Loucy (cell line): ENCODE results near the gene EMILIN3.

Source experiments
- H2AFZ ChIP-seq: fragments of 200-600 bp; sonication (generic); 2 replicates; pipeline ENCODE4 v1.6.0; 2016; ENCODE audit warnings: antibody characterized with exemption, mild to moderate bottlenecking, low read length, moderate library complexity
- H3F3A ChIP-seq: fragments of 200-600 bp; 2 replicates; pipeline ENCODE4 v1.6.0; 2016; ENCODE audit warnings: antibody characterized with exemption, low read depth, mild to moderate bottlenecking
- H3K27me3 ChIP-seq: fragments of 200-600 bp; sonication (generic); 2 replicates; pipeline ENCODE4 v1.6.1; 2014; ENCODE audit warnings: low read length, mild to moderate bottlenecking; ENCODE audit not compliant: insufficient read depth, poor library complexity, severe bottlenecking
- H3K36me3 ChIP-seq: fragments of 200-600 bp; sonication (generic); 2 replicates; pipeline ENCODE4 v1.6.1; 2016; ENCODE audit warnings: low read length; ENCODE audit not compliant: insufficient read depth
- H3K4me1 ChIP-seq: fragments of 200-600 bp; sonication (generic); 2 replicates; pipeline ENCODE4 v1.5.1; 2014; ENCODE audit warnings: low read length, mild to moderate bottlenecking; ENCODE audit not compliant: insufficient read depth, poor library complexity, severe bottlenecking
- H3K4me2 ChIP-seq: fragments of 200-600 bp; sonication (generic); 2 replicates; pipeline ENCODE4 v1.6.0; 2014; ENCODE audit warnings: antibody characterized with exemption, low read length, low read depth, mild to moderate bottlenecking; ENCODE audit not compliant: poor library complexity, severe bottlenecking
- H3K4me3 ChIP-seq: fragments of 200-600 bp; sonication (generic); 2 replicates; pipeline ENCODE4 v1.5.1; 2014; ENCODE audit warnings: low read length, mild to moderate bottlenecking, mixed read lengths; ENCODE audit not compliant: poor library complexity, severe bottlenecking
- H3K79me2 ChIP-seq: fragments of 200-600 bp; sonication (generic); 2 replicates; pipeline ENCODE4 v1.6.1; 2014; ENCODE audit warnings: low read length; ENCODE audit not compliant: insufficient read depth
- H3K9ac ChIP-seq: fragments of 200-600 bp; sonication (generic); 2 replicates; pipeline ENCODE4 v1.6.0; 2014; ENCODE audit warnings: mild to moderate bottlenecking, low read depth, low read length, moderate library complexity; ENCODE audit not compliant: poor library complexity, severe bottlenecking
- H3K9me2 ChIP-seq: fragments of 200-600 bp; sonication (generic); replicated peaks from 2 replicates; pipeline ENCODE4 v1.6.1; 2016; ENCODE audit warnings: low read depth, low read length, mixed read lengths
- H3K9me3 ChIP-seq: fragments of 200-600 bp; sonication (generic); 2 replicates; pipeline ENCODE4 v1.6.1; 2014; ENCODE audit warnings: mild to moderate bottlenecking, antibody characterized with exemption, low read length, low read depth; ENCODE audit not compliant: insufficient read depth
- H4K20me1 ChIP-seq: fragments of 200-600 bp; sonication (generic); 2 replicates; pipeline ENCODE4 v1.6.0; 2014; ENCODE audit warnings: antibody characterized with exemption, low read length, mild to moderate bottlenecking; ENCODE audit not compliant: insufficient read depth, poor library complexity, severe bottlenecking
- EZH2phosphoT487 ChIP-seq: fragments of 200-600 bp; IDR thresholded peaks from 2 replicates; pipeline ENCODE4 v1.6.1; 2018; ENCODE audit warnings: antibody characterized with exemption, mild to moderate bottlenecking, moderate library complexity, borderline replicate concordance
- TF ChIP-seq, protein P1 (sequence below): fragments of 200-600 bp; sonication (generic); conservative IDR thresholded peaks from 2 replicates; pipeline ENCODE4 v1.5.1; 2014; ENCODE audit warnings: mild to moderate bottlenecking, antibody characterized with exemption, low read length

Gene EMILIN3

GRCh38 chr20:41344938-41345728 is 21.5 kb downstream of the EMILIN3 start:
- Histone ChIP-seq H3K9me3 (no peaks in the 10 kb centered on the region), H3K4me1 (no peaks in the 10 kb centered on the region), H3K4me2 (no peak overlapping the region), H3K9ac (no peak overlapping the region), H3F3A (no peaks in the 10 kb centered on the region), H3K79me2 (no peaks in the 10 kb centered on the region), H2AFZ (no peak overlapping the region), H4K20me1 (no peaks in the 10 kb centered on the region), H3K36me3 (no peaks in the 10 kb centered on the region), H3K9me2 (no peaks in the 10 kb centered on the region), H3K27me3 (no peaks in the 10 kb centered on the region), H3K4me3 (no peak overlapping the region)
- TF ChIP-seq, protein P1, sequence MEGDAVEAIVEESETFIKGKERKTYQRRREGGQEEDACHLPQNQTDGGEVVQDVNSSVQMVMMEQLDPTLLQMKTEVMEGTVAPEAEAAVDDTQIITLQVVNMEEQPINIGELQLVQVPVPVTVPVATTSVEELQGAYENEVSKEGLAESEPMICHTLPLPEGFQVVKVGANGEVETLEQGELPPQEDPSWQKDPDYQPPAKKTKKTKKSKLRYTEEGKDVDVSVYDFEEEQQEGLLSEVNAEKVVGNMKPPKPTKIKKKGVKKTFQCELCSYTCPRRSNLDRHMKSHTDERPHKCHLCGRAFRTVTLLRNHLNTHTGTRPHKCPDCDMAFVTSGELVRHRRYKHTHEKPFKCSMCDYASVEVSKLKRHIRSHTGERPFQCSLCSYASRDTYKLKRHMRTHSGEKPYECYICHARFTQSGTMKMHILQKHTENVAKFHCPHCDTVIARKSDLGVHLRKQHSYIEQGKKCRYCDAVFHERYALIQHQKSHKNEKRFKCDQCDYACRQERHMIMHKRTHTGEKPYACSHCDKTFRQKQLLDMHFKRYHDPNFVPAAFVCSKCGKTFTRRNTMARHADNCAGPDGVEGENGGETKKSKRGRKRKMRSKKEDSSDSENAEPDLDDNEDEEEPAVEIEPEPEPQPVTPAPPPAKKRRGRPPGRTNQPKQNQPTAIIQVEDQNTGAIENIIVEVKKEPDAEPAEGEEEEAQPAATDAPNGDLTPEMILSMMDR = no peak
- TF ChIP-seq EZH2phosphoT487 = no peak

- no peak for TF ChIP-seq EZH2phosphoT487
- TF ChIP-seq, protein P1 = no peak
- H3K27me3 ChIP-seq = no peaks in the 10 kb centered on the region
- H4K20me1 ChIP-seq = no peaks in the 10 kb centered on the region
- H3K9me3 ChIP-seq = no peaks in the 10 kb centered on the region
- H3K79me2 ChIP-seq = no peaks in the 10 kb centered on the region
- no peak overlapping the region for H3K9ac ChIP-seq
- H2AFZ ChIP-seq = no peak overlapping the region
- H3F3A ChIP-seq = no peaks in the 10 kb centered on the region
- no peak overlapping the region for H3K4me2 ChIP-seq
- no peaks in the 10 kb centered on the region for H3K4me1 ChIP-seq
- no peaks in the 10 kb centered on the region for H3K9me2 ChIP-seq
- no peaks in the 10 kb centered on the region for H3K36me3 ChIP-seq
- no peak overlapping the region for H3K4me3 ChIP-seq
These were observed 22.1 kb downstream of the EMILIN3 start for GRCh38 chr20:41344477-41344876.

DNA sequence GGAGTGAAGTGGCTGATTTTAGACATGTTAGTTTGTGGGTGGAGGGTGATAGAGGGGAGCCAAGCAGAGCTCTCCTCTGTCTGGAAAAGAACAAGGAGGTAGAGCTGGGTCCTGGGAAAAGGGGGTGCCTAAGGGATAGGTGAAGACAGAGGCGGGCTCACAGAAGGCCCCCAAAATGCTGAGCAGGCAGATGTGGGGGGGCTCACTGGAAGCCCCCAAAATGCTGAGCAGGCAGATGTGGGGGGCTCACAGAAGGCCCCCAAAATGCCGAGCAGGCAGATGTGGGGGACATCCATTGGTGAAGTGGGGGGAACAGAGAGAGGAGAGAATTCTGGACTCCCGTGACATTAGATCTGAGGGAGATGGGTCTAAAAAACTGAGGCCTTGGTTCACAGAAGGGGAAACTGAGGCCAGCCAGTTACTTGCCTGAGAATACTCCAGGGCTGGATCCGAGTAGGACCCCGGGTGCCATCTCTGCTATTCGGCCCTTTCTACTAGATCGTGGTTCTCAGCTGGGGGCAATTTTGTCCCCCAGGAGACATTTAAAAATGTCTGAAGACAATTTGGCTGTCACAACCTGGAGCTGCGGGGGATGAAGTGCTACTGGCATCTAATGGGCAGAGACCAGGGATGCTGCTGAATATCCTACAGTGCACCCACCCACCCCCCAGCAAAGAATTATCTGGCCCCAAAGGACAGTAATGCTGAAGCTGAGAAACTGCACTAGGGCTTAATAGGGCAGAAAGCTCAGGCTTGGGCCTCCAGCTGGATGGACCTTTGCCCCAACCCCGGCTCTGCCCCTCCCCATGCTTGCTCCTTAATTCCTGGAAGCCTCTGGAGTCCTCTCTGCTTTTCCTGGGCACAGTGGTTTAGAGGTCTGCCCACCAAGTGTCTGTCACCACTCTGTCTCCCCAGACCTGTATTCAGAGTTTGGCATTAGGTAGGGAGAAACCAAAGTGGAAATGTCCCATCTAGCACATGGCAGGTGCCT is 23.8 kb downstream of the EMILIN3 start:
- no peaks in the 10 kb centered on the region for H3K9me2 ChIP-seq

More for the DNA sequence above, 23.8 kb downstream of the EMILIN3 start:
- TF ChIP-seq, protein P1 = no peak
- TF ChIP-seq EZH2phosphoT487 = no peak
- Histone ChIP-seq H3K36me3 (no peaks in the 10 kb centered on the region), H3K9me3 (no peaks in the 10 kb centered on the region), H3K4me2 (no peak overlapping the region), H3K4me1 (no peaks in the 10 kb centered on the region), H3K79me2 (no peaks in the 10 kb centered on the region), H3K9ac (no peak overlapping the region), H3K4me3 (no peak overlapping the region), H2AFZ (no peak overlapping the region), H4K20me1 (no peaks in the 10 kb centered on the region), H3F3A (no peaks in the 10 kb centered on the region), H3K27me3 (no peaks in the 10 kb centered on the region)
